Glutamatergic neuron (in vitro differentiated cells): Measurements from ENCODE around the gene GRIFIN. TPM values are rescaled to one million over a fixed set of nuclear protein-coding genes. Genes with fewer than 3 reads are reported as not detected.
A peak's percentile ranks its signal among the peaks of the same experiment; 100 is the strongest.

Experiments used
- DNase-seq: peaks from one replicate; pipeline ENCODE4 v3.0.0; 2022
- H3K27ac Mint-ChIP-seq: one replicate; pipeline ENCODE4 v1.8.0; 2020; ENCODE audit warnings: mild to moderate bottlenecking, mixed read lengths, inconsistent platforms; ENCODE audit not compliant: unreplicated experiment
- H3K27me3 Mint-ChIP-seq: one replicate; pipeline ENCODE4 v1.8.0; 2020; ENCODE audit warnings: mild to moderate bottlenecking, moderate library complexity, mixed read lengths, inconsistent platforms; ENCODE audit not compliant: unreplicated experiment
- H3K36me3 Mint-ChIP-seq: one replicate; pipeline ENCODE4 v1.8.0; 2020; ENCODE audit warnings: mild to moderate bottlenecking, mixed read lengths, inconsistent platforms; ENCODE audit not compliant: unreplicated experiment
- H3K4me1 Mint-ChIP-seq: one replicate; pipeline ENCODE4 v1.8.0; 2020; ENCODE audit warnings: mild to moderate bottlenecking, low read depth, mixed read lengths, inconsistent platforms; ENCODE audit not compliant: unreplicated experiment
- H3K4me3 Mint-ChIP-seq: one replicate; pipeline ENCODE4 v1.8.0; 2020; ENCODE audit warnings: mild to moderate bottlenecking, mixed read lengths, inconsistent platforms; ENCODE audit not compliant: unreplicated experiment
- H3K9me3 Mint-ChIP-seq: one replicate; pipeline ENCODE4 v1.8.0; 2020; ENCODE audit warnings: mild to moderate bottlenecking, moderate library complexity, mixed read lengths, inconsistent platforms; ENCODE audit not compliant: unreplicated experiment
- CTCF ChIP-seq: fragments of 200-600 bp; sonication (generic); IDR thresholded peaks from one replicate; pipeline ENCODE4 v1.5.0; 2021; ENCODE audit not compliant: partially characterized antibody, unreplicated experiment
- total RNA-seq: library from RNA; stranded (reverse); fragmentation: NEBNext Ultra II Directional; extraction: Animal tissue kit (Norgen Biotek cat#: 25700); gene quantifications from one replicate; pipeline ENCODE4 v1.2.1, GENCODE V29; 2021; ENCODE audit not compliant: unreplicated experiment

The GRIFIN gene
- total RNA-seq, 1 donor from 2014 or later, result not detected

- no peak for DNase-seq
- Mint-ChIP-seq H3K27ac (no peak overlapping the region), H3K4me3 (no peak overlapping the region), H3K9me3 (peaks cover 2% of the 10 kb centered on the region), H3K4me1 (peaks cover 3% of the 10 kb centered on the region), H3K27me3 (peaks cover 3% of the 10 kb centered on the region), H3K36me3 (no peaks in the 10 kb centered on the region)
- no peak for TF ChIP-seq CTCF
Observed at GRCh38 chr7:2507208-2507916, 31.2 kb upstream of the GRIFIN start.

GRCh38 chr7:2505401-2505800 is 29.2 kb upstream of the GRIFIN start:
- Mint-ChIP-seq H3K4me1 (peaks cover 3% of the 10 kb centered on the region), H3K9me3 (peaks cover 2% of the 10 kb centered on the region), H3K36me3 (no peaks in the 10 kb centered on the region), H3K27ac (no peak overlapping the region), H3K27me3 (peaks cover 9% of the 10 kb centered on the region), H3K4me3 (no peak overlapping the region)
- DNase-seq, result no peak
- no peak for TF ChIP-seq CTCF

- H3K27me3 Mint-ChIP-seq, result peaks cover 5% of the 10 kb centered on the region
- peak; percentile 55 for DNase-seq
- TF ChIP-seq CTCF, result no peak
- peaks cover 3% of the 10 kb centered on the region for H3K4me1 Mint-ChIP-seq
- H3K9me3 Mint-ChIP-seq, result peaks cover 2% of the 10 kb centered on the region
- H3K27ac Mint-ChIP-seq, result no peak overlapping the region
- H3K36me3 Mint-ChIP-seq, result no peaks in the 10 kb centered on the region
- H3K4me3 Mint-ChIP-seq, result no peak overlapping the region
Observed at GRCh38 chr7:2504889-2505375, 28.7 kb upstream of the GRIFIN start.

- Mint-ChIP-seq H3K4me1 (peaks cover 3% of the 10 kb centered on the region), H3K9me3 (peaks cover 2% of the 10 kb centered on the region), H3K27ac (no peak overlapping the region), H3K36me3 (no peaks in the 10 kb centered on the region), H3K27me3 (peaks cover 5% of the 10 kb centered on the region), H3K4me3 (no peak overlapping the region)
- no peak for TF ChIP-seq CTCF
- no peak for DNase-seq
Observed at GRCh38 chr7:2504128-2504888, 28.1 kb upstream of the GRIFIN start.
